GM12878 (cell line): ENCODE results near the gene PAPPA. TPM values are rescaled to one million over a fixed set of nuclear protein-coding genes. Genes with fewer than 3 reads are reported as not detected.

Source experiments
- ATAC-seq: fragments of 200-7000 bp; cut with Tn5 transposase; 3 replicates; pipeline ENCODE4 v1.9.1; 2020; ENCODE audit warnings: mild to moderate bottlenecking, moderate library complexity
- BruUV-seq: library from RNA; stranded (reverse); fragments of 400-500 nt; replicated peaks from 2 replicates; lab custom pipeline; 2021; lab: Mats Ljungman, UMichigan
- CTCF ChIA-PET: fragments of 300-600 bp; sonication (Branson Sonifier 250); formaldehyde crosslinking; extraction: SDS; loops from one replicate; lab custom pipeline; 2021; ENCODE audit warnings: inconsistent platforms; lab: Yijun Ruan, JAX
- POLR2A ChIA-PET: fragments of 350-600 bp; formaldehyde crosslinking; extraction: SDS; loops from one replicate; lab custom pipeline; 2021; ENCODE audit warnings: inconsistent platforms; lab: Charles Lee
- RAD21 ChIA-PET: fragments of 300-600 bp; sonication (Branson Sonifier 250); formaldehyde crosslinking; loops from one replicate; lab custom pipeline; 2023; ENCODE audit warnings: antibody characterized with exemption; ENCODE audit not compliant: unreplicated experiment; lab: Charles Lee
- SMC1A ChIA-PET: fragments of 300-600 bp; sonication (Branson Sonifier 250); formaldehyde crosslinking; loops from one replicate; lab custom pipeline; 2023; ENCODE audit not compliant: unreplicated experiment, uncharacterized antibody; lab: Charles Lee
- DNase-seq: peaks from one replicate; pipeline ENCODE4 v3.0.0-alpha.2; 2011; ENCODE audit warnings: low read depth, low spot score
- FAIRE-seq: peaks from 3 replicates; lab custom pipeline; 2011; peaks lifted over from hg19 to GRCh38; lab: Jason Lieb, UNC
- H2AFZ ChIP-seq: 2 replicates; pipeline ENCODE4 v1.6.0; 2011; ENCODE audit warnings: low read depth, low read length, control low read depth; ENCODE audit not compliant: control insufficient read depth
- H3K27ac ChIP-seq: 2 replicates; pipeline ENCODE4 v1.5.1; 2011; ENCODE audit warnings: control low read depth; ENCODE audit not compliant: control insufficient read depth, insufficient read depth
- H3K27me3 ChIP-seq, 2 experiments: replicated peaks in 1 of 2; 2 replicates each; pipeline versions ENCODE4 v1.6.0 to v1.6.1; 2011; ENCODE audit warnings: low read length in 1 of 2; ENCODE audit not compliant: control insufficient read depth in 2 of 2, insufficient read depth in 2 of 2
- H3K36me3 ChIP-seq, 2 experiments: 2 replicates each; pipeline ENCODE4 v1.5.1; 2011; ENCODE audit warnings: low read length in 1 of 2; ENCODE audit not compliant: control insufficient read depth in 2 of 2, insufficient read depth in 2 of 2
- H3K4me1 ChIP-seq: 2 replicates; pipeline ENCODE4 v1.6.1; 2011; ENCODE audit warnings: mild to moderate bottlenecking, low read length, moderate library complexity, mixed read lengths; ENCODE audit not compliant: control insufficient read depth, insufficient read depth
- H3K4me2 ChIP-seq: 2 replicates; pipeline ENCODE4 v1.6.0; 2011; ENCODE audit warnings: control low read depth; ENCODE audit not compliant: control insufficient read depth, insufficient read depth
- H3K4me3 ChIP-seq: fragments of 200-600 bp; sonication (generic); 2 replicates; pipeline ENCODE4 v1.5.1; 2016
- H3K79me2 ChIP-seq: 2 replicates; pipeline ENCODE4 v1.6.0; 2011; ENCODE audit warnings: low read length; ENCODE audit not compliant: control insufficient read depth, insufficient read depth
- H3K9ac ChIP-seq: 2 replicates; pipeline ENCODE4 v1.8.0; 2011; ENCODE audit warnings: low read length, control low read depth, mixed read lengths; ENCODE audit not compliant: control insufficient read depth, insufficient read depth
- H3K9me3 ChIP-seq: replicated peaks from 3 replicates; pipeline ENCODE4 v1.5.1; 2011; ENCODE audit warnings: mild to moderate bottlenecking, low read length; ENCODE audit not compliant: control insufficient read depth, insufficient read depth
- H4K20me1 ChIP-seq: 2 replicates; pipeline ENCODE4 v1.6.0; 2011; ENCODE audit not compliant: control insufficient read depth, insufficient read depth
- HCFC1 ChIP-seq: fragments of 150-350 bp; IDR thresholded peaks from 2 replicates; pipeline ENCODE4 v1.6.1; 2014; ENCODE audit warnings: low read length
- HDAC6 ChIP-seq: fragments of 200-600 bp; sonication (generic); IDR thresholded peaks from one replicate; pipeline ENCODE4 v1.8.0; 2017; ENCODE audit warnings: antibody characterized with exemption; ENCODE audit not compliant: unreplicated experiment
- NFXL1 ChIP-seq: fragments of 450-650 bp; IDR thresholded peaks from 2 replicates; pipeline ENCODE4 v1.6.1; 2017; ENCODE audit warnings: antibody characterized with exemption, mild to moderate bottlenecking, borderline replicate concordance
- NFYA ChIP-seq: IDR thresholded peaks from 2 replicates; pipeline ENCODE4 v1.6.1; 2011; ENCODE audit warnings: low read depth, mild to moderate bottlenecking, low read length, improper control_type of control experiment, borderline replicate concordance
- POLR2A ChIP-seq: IDR thresholded peaks from 2 replicates; pipeline ENCODE4 v1.6.1; 2011; ENCODE audit warnings: low read depth, mild to moderate bottlenecking, low read length
- RFX5 ChIP-seq: IDR thresholded peaks from 2 replicates; pipeline ENCODE4 v1.6.1; 2011; ENCODE audit warnings: low read depth, low read length, improper control_type of control experiment
- SMAD1 ChIP-seq: fragments of 450-650 bp; IDR thresholded peaks from 2 replicates; pipeline ENCODE4 v1.6.1; 2018; ENCODE audit warnings: mild to moderate bottlenecking, low read depth; ENCODE audit not compliant: partially characterized antibody
- SREBF1 ChIP-seq: IDR thresholded peaks from 2 replicates; pipeline ENCODE4 v1.6.1; 2012; ENCODE audit warnings: mild to moderate bottlenecking, low read length
- TBL1XR1 ChIP-seq: IDR thresholded peaks from 2 replicates; pipeline ENCODE4 v1.6.1; 2012; ENCODE audit warnings: low read depth, low read length, improper control_type of control experiment
- YY1 ChIP-seq: IDR thresholded peaks from 2 replicates; pipeline ENCODE4 v1.6.1; 2011; ENCODE audit warnings: low read depth, mild to moderate bottlenecking, low read length
- in situ Hi-C: fragments of 300-500 bp; cut with MboI; formaldehyde crosslinking; loops from 9 replicates; pipeline ENCODE4 v1.14.3; 2018; ENCODE audit warnings: mixed read lengths
- intact Hi-C: fragments of 100-400 bp; cut with micrococcal nuclease; formaldehyde crosslinking; loops from one replicate; pipeline ENCODE4 v1.14.2; 2022; ENCODE audit not compliant: unreplicated experiment
- polyA plus RNA-seq, 11 experiments: library from polyadenylated mRNA; depleted of rRNA in 4 of 11; unstranded in 6 of 11; stranded (reverse) in 5 of 11; fragments of >200 nt; fragmentation: Nextera tagmentation in 4 of 11; fragmentation: Illumina TruSeq in 1 of 11; extraction: Ambion mirVana in 4 of 11; extraction: Trizol in 1 of 11; gene quantifications; 1 replicate in 1 of 11; 2 replicates in 10 of 11; pipeline versions ENCODE4 v1.2.1 to v1.2.3, GENCODE V29; 2011 to 2016; ENCODE audit warnings: inconsistent platforms in 2 of 11, missing spikeins in 2 of 11, low read depth in 1 of 11
- total RNA-seq, 4 experiments: library from RNA; depleted of rRNA in 3 of 4; stranded (reverse); fragments of >200 nt in 3 of 4; fragmentation: Illumina TruSeq in 1 of 4; extraction: Trizol in 1 of 4; gene quantifications; 2 replicates each; pipeline versions ENCODE4 v1.2.1 to v1.2.3, GENCODE V29; 2013 to 2021
- TF ChIP-seq, protein P1 (sequence below): fragments of 450-650 bp; IDR thresholded peaks from 2 replicates; pipeline ENCODE4 v1.6.1; 2018; ENCODE audit warnings: mild to moderate bottlenecking, low read depth, moderate library complexity; ENCODE audit not compliant: partially characterized antibody
- TF ChIP-seq, protein P2 (sequence below): fragments of 450-650 bp; IDR thresholded peaks from 2 replicates; pipeline ENCODE4 v1.6.1; 2017; ENCODE audit warnings: borderline replicate concordance
- TF ChIP-seq, protein P3 (sequence below): fragments of 450-650 bp; IDR thresholded peaks from 2 replicates; pipeline ENCODE4 v1.6.1; 2017; ENCODE audit warnings: mild to moderate bottlenecking, moderate library complexity
- TF ChIP-seq, protein P4 (sequence below): IDR thresholded peaks from 2 replicates; pipeline ENCODE4 v1.6.1; 2012; ENCODE audit warnings: low read depth, low read length, improper control_type of control experiment
- TF ChIP-seq, protein P5 (sequence below): fragments of 450-650 bp; IDR thresholded peaks from 2 replicates; pipeline ENCODE4 v1.6.1; 2017; ENCODE audit warnings: low read depth, mild to moderate bottlenecking, moderate library complexity

PAPPA gene
- total and polyA plus RNA-seq, 10 of the 15 experiments (the other 5 are each of a cell fraction or from before 2014, with no cell fraction given): under 0.01 to 0.19 (median 0.02) TPM; not detected in 4

DNA sequence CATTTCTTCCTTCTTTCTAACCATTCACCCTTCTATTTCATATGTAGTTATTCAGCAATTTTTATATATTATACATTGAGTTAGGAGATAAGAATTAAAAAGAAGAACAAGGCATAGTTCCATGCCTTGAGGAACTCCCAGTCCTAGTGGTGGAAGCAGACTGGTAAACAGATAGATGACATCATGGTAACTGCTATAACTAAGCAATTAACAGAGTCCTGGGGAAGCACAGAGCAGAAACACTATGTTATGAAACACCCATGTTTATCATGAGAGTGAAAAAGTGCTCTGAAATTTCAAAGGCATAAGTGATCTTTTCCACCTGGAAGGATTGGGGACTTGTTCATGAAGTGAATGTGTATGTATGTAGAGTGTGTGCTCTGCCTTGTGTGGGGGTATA is 14.6 kb downstream of the PAPPA start:
- H3K9me3 ChIP-seq: no peaks in the 10 kb centered on the region
- DNase-seq: no peak
- H2AFZ ChIP-seq: no peak overlapping the region
- FAIRE-seq: no peak
- CTCF ChIA-PET: interaction anchor here (0.6 to 1.0 kb wide), 2 partner anchors 575 to 1582 kb away, joined by 3 read pairs; no protein-coding TSS in a partner anchor
- no TSS peak for BruUV-seq
- no peak for ATAC-seq
- no peak overlapping the region for H3K4me3 ChIP-seq
- no peak overlapping the region for H3K9ac ChIP-seq
- no peaks in the 10 kb centered on the region for H3K79me2 ChIP-seq
- in situ Hi-C loops: loop anchor here (10.0 kb wide), 1 partner anchor 573 kb away; no protein-coding TSS in a partner anchor
- H4K20me1 ChIP-seq: no peaks in the 10 kb centered on the region
- H3K4me2 ChIP-seq: no peak overlapping the region
- TF ChIP-seq, protein P1, sequence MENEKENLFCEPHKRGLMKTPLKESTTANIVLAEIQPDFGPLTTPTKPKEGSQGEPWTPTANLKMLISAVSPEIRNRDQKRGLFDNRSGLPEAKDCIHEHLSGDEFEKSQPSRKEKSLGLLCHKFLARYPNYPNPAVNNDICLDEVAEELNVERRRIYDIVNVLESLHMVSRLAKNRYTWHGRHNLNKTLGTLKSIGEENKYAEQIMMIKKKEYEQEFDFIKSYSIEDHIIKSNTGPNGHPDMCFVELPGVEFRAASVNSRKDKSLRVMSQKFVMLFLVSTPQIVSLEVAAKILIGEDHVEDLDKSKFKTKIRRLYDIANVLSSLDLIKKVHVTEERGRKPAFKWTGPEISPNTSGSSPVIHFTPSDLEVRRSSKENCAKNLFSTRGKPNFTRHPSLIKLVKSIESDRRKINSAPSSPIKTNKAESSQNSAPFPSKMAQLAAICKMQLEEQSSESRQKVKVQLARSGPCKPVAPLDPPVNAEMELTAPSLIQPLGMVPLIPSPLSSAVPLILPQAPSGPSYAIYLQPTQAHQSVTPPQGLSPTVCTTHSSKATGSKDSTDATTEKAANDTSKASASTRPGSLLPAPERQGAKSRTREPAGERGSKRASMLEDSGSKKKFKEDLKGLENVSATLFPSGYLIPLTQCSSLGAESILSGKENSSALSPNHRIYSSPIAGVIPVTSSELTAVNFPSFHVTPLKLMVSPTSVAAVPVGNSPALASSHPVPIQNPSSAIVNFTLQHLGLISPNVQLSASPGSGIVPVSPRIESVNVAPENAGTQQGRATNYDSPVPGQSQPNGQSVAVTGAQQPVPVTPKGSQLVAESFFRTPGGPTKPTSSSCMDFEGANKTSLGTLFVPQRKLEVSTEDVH: no peak
- TF ChIP-seq HCFC1 (no peak), TBL1XR1 (no peak), NFYA (no peak), NFXL1 (no peak), POLR2A (no peak), SMAD1 (no peak), RFX5 (no peak), SREBF1 (no peak), HDAC6 (no peak), YY1 (no peak)
- TF ChIP-seq, protein P2, sequence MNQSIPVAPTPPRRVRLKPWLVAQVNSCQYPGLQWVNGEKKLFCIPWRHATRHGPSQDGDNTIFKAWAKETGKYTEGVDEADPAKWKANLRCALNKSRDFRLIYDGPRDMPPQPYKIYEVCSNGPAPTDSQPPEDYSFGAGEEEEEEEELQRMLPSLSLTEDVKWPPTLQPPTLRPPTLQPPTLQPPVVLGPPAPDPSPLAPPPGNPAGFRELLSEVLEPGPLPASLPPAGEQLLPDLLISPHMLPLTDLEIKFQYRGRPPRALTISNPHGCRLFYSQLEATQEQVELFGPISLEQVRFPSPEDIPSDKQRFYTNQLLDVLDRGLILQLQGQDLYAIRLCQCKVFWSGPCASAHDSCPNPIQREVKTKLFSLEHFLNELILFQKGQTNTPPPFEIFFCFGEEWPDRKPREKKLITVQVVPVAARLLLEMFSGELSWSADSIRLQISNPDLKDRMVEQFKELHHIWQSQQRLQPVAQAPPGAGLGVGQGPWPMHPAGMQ: no peak
- TF ChIP-seq, protein P3, sequence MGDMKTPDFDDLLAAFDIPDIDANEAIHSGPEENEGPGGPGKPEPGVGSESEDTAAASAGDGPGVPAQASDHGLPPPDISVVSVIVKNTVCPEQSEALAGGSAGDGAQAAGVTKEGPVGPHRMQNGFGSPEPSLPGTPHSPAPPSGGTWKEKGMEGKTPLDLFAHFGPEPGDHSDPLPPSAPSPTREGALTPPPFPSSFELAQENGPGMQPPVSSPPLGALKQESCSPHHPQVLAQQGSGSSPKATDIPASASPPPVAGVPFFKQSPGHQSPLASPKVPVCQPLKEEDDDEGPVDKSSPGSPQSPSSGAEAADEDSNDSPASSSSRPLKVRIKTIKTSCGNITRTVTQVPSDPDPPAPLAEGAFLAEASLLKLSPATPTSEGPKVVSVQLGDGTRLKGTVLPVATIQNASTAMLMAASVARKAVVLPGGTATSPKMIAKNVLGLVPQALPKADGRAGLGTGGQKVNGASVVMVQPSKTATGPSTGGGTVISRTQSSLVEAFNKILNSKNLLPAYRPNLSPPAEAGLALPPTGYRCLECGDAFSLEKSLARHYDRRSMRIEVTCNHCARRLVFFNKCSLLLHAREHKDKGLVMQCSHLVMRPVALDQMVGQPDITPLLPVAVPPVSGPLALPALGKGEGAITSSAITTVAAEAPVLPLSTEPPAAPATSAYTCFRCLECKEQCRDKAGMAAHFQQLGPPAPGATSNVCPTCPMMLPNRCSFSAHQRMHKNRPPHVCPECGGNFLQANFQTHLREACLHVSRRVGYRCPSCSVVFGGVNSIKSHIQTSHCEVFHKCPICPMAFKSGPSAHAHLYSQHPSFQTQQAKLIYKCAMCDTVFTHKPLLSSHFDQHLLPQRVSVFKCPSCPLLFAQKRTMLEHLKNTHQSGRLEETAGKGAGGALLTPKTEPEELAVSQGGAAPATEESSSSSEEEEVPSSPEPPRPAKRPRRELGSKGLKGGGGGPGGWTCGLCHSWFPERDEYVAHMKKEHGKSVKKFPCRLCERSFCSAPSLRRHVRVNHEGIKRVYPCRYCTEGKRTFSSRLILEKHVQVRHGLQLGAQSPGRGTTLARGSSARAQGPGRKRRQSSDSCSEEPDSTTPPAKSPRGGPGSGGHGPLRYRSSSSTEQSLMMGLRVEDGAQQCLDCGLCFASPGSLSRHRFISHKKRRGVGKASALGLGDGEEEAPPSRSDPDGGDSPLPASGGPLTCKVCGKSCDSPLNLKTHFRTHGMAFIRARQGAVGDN: no peak
- TF ChIP-seq, protein P4, sequence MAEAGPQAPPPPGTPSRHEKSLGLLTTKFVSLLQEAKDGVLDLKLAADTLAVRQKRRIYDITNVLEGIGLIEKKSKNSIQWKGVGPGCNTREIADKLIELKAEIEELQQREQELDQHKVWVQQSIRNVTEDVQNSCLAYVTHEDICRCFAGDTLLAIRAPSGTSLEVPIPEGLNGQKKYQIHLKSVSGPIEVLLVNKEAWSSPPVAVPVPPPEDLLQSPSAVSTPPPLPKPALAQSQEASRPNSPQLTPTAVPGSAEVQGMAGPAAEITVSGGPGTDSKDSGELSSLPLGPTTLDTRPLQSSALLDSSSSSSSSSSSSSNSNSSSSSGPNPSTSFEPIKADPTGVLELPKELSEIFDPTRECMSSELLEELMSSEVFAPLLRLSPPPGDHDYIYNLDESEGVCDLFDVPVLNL: no peak
- TF ChIP-seq, protein P5, sequence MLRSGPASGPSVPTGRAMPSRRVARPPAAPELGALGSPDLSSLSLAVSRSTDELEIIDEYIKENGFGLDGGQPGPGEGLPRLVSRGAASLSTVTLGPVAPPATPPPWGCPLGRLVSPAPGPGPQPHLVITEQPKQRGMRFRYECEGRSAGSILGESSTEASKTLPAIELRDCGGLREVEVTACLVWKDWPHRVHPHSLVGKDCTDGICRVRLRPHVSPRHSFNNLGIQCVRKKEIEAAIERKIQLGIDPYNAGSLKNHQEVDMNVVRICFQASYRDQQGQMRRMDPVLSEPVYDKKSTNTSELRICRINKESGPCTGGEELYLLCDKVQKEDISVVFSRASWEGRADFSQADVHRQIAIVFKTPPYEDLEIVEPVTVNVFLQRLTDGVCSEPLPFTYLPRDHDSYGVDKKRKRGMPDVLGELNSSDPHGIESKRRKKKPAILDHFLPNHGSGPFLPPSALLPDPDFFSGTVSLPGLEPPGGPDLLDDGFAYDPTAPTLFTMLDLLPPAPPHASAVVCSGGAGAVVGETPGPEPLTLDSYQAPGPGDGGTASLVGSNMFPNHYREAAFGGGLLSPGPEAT: no peak
- SMC1A ChIA-PET: no interaction called here
- H3K4me1 ChIP-seq: no peaks in the 10 kb centered on the region
- intact Hi-C loops: loop anchor here (10.0 kb wide), 1 partner anchor 327 kb away; no protein-coding TSS in a partner anchor
- no peak overlapping the region for H3K27ac ChIP-seq
- RAD21 ChIA-PET: no interaction called here
- H3K27me3 ChIP-seq: no peaks in the 10 kb centered on the region
- POLR2A ChIA-PET: no interaction called here
- H3K36me3 ChIP-seq: no peaks in the 10 kb centered on the region
